ENCODE measurements around the gene MICB.

Gene MICB

DNA sequence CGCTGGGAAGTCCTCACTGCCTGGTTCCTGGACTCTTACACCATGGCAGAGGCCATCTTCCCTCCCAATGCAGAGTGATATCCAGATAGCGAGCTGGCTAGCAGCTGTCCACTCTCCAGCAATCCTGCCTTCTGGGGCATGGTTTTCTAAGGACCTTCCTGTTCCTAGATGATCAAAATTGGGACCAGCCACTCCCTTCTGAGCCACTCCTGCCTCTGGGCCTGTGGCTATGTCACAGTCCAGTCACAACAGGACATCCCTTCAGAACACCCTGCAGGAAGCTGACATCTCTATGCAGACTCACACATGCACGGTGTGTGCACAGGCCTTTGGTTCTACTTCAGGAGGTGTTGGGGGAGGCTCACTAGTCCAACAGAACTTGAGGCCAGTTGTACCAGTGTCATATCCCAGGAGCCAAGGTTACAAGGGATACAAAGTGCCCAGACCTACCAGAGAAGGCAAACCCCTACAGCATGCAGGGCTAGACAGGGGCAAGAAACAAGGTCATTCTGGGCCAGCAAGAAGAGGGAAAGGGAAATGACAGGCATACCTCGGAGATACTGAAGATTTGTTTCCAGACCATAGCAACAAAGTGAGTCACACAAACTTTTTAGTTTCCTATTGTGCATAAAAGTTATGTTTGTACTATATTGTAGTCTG is 28.1 kb downstream of the MICB start:
- Histone ChIP-seq H2AFZ (ENCODE audit: low read depth) (no peak overlapping the region), H3K9ac (no peak overlapping the region), H3K4me3 (IDR thresholded peaks at IDR 0.05; ENCODE audit: insufficient read depth, low read depth, low read length) (no peak overlapping the region), H3K36me3 (ENCODE audit: insufficient read depth) (no peaks in the 10 kb centered on the region), H3K79me2 (ENCODE audit: insufficient read depth, low read depth) (no peaks in the 10 kb centered on the region), H3K4me2 (no peak overlapping the region), H3K27me3 (ENCODE audit: insufficient read depth, low read depth) (no peaks in the 10 kb centered on the region), H3K4me1 (ENCODE audit: low read depth, poor library complexity, severe bottlenecking) (no peaks in the 10 kb centered on the region), H3K27ac (no peak overlapping the region), H4K20me1 (ENCODE audit: insufficient read depth) (no peaks in the 10 kb centered on the region)
- TF ChIP-seq, protein P1, sequence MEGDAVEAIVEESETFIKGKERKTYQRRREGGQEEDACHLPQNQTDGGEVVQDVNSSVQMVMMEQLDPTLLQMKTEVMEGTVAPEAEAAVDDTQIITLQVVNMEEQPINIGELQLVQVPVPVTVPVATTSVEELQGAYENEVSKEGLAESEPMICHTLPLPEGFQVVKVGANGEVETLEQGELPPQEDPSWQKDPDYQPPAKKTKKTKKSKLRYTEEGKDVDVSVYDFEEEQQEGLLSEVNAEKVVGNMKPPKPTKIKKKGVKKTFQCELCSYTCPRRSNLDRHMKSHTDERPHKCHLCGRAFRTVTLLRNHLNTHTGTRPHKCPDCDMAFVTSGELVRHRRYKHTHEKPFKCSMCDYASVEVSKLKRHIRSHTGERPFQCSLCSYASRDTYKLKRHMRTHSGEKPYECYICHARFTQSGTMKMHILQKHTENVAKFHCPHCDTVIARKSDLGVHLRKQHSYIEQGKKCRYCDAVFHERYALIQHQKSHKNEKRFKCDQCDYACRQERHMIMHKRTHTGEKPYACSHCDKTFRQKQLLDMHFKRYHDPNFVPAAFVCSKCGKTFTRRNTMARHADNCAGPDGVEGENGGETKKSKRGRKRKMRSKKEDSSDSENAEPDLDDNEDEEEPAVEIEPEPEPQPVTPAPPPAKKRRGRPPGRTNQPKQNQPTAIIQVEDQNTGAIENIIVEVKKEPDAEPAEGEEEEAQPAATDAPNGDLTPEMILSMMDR (conservative IDR thresholded peaks at IDR 0.05; ENCODE audit: low read depth, low read length): no peak

DNA sequence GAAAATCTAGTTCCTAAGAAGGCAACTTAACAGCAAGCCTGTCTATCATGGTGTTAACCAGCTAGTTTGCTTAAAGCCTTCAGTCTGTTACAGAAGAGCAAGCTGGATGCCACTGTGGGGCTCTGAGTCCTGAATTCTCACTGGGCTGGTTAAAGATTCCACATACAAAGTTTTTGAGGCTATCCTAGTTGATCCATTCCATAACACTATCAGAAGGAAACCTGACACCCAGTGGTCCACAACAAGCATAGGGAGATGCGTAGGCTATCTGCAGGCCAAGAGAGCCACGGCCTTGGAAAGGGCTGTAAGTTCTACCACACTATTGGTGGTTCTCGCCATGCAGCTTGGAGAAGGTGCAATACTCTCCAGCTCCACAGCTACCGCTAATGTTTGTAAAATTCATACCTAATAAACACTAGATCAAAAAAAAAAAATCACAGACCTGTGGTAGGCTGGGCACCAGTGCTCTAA is 30.4 kb downstream of the MICB start:
- H3K4me2 ChIP-seq: no peak overlapping the region
- H4K20me1 ChIP-seq (ENCODE audit: insufficient read depth): no peaks in the 10 kb centered on the region
- no peak overlapping the region for H3K27ac ChIP-seq
- H3K4me1 ChIP-seq (ENCODE audit: low read depth, poor library complexity, severe bottlenecking): no peaks in the 10 kb centered on the region
- H3K27me3 ChIP-seq (ENCODE audit: insufficient read depth, low read depth): no peaks in the 10 kb centered on the region
- no peak overlapping the region for H3K4me3 ChIP-seq (IDR thresholded peaks at IDR 0.05; ENCODE audit: insufficient read depth, low read depth, low read length)
- no peak overlapping the region for H2AFZ ChIP-seq (ENCODE audit: low read depth)
- no peaks in the 10 kb centered on the region for H3K79me2 ChIP-seq (ENCODE audit: insufficient read depth, low read depth)
- no peaks in the 10 kb centered on the region for H3K36me3 ChIP-seq (ENCODE audit: insufficient read depth)
- H3K9ac ChIP-seq: no peak overlapping the region
- TF ChIP-seq, protein P1 (conservative IDR thresholded peaks at IDR 0.05; ENCODE audit: low read depth, low read length): no peak

DNA sequence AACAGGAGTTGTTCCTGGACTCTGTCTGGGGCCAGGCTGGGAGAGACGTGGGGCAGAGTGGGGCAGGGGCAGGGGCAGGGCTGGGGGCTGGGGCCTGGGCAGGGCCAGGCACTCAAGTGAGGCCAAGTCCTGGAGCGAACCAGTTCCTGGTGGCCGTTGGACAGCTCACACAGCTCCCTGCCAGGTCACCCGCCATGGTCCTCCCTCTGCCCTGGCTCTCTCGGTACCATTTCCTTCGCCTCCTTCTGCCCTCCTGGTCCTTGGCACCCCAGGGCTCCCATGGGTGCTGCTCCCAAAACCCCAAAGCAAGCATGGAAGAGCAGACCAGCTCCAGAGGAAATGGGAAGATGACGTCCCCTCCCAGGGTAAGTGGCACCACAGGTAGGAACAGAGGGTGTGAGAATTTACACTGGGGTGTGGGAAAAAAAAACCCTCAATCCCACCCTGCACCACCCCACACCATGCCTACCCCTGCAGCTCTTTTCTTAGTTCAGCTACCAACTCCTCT is 30.9 kb downstream of the MICB start, which contains the start of gene MCCD1:
Gene MCCD1, plus strand, starts transcription at position 142 of the 508 bp plus-strand sequence. Its CDS starts 53 bp downstream, at position 195.
- no peak within 1 kb of the TSS for H3K4me2 ChIP-seq
- no peaks in the 10 kb centered on the region for H3K4me1 ChIP-seq (ENCODE audit: low read depth, poor library complexity, severe bottlenecking)
- no peak within 1 kb of the TSS for H3K4me3 ChIP-seq (IDR thresholded peaks at IDR 0.05; ENCODE audit: insufficient read depth, low read depth, low read length)
- no peaks in the 10 kb centered on the region for H4K20me1 ChIP-seq (ENCODE audit: insufficient read depth)
- no peak within 1 kb of the TSS for H3K9ac ChIP-seq
- no peaks in the 10 kb centered on the region for H3K27me3 ChIP-seq (ENCODE audit: insufficient read depth, low read depth)
- no peak within 1 kb of the TSS for H3K27ac ChIP-seq
- no peaks in the 10 kb centered on the region for H3K79me2 ChIP-seq (ENCODE audit: insufficient read depth, low read depth)
- no peak within 1 kb of the TSS for H2AFZ ChIP-seq (ENCODE audit: low read depth)
- TF ChIP-seq, protein P1 (conservative IDR thresholded peaks at IDR 0.05; ENCODE audit: low read depth, low read length): no peak
- no peaks in the 10 kb centered on the region for H3K36me3 ChIP-seq (ENCODE audit: insufficient read depth)

DNA sequence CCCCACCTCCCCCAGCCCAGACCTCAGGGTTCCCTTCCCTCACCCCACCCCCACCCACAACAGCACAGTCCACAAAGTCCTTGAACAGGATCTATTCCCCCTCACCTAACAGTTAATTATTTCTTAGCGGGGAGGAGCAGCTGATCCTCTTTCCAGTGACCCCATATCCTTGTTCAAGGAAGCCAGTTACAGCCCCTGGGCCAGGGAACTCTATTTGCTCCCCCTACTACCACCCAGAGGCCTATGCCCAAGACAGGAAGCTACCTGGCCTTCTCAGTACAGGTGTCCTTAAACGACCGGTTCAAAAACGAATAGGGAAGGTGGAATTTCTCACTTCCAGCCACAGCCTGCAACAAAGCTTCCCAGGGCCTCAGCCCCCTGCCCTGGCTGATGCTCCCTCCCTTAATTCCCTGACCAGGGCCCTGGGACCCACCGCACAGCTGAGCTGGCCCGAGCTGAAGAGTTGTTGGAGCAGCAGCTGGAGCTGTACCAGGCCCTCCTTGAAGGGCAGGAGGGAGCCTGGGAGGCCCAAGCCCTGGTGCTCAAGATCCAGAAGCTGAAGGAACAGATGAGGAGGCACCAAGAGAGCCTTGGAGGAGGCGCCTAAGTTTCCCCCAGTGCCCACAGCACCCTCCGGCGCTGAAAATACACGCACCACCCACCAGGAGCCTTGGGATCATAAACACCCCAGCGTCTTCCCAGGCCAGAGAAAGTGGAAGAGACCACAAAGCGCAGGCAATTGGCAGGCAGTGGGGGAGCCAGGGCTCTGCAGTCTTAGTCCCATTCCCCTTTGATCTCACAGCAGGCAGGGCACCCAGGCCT is 31.6 kb downstream of the MICB start:
- Histone ChIP-seq H3K79me2 (ENCODE audit: insufficient read depth, low read depth) (no peaks in the 10 kb centered on the region), H3K4me3 (IDR thresholded peaks at IDR 0.05; ENCODE audit: insufficient read depth, low read depth, low read length) (no peak overlapping the region), H3K36me3 (ENCODE audit: insufficient read depth) (no peaks in the 10 kb centered on the region), H3K4me1 (ENCODE audit: low read depth, poor library complexity, severe bottlenecking) (no peaks in the 10 kb centered on the region), H3K27me3 (ENCODE audit: insufficient read depth, low read depth) (no peaks in the 10 kb centered on the region), H4K20me1 (ENCODE audit: insufficient read depth) (no peaks in the 10 kb centered on the region), H3K27ac (no peak overlapping the region), H3K4me2 (no peak overlapping the region), H2AFZ (ENCODE audit: low read depth) (no peak overlapping the region), H3K9ac (no peak overlapping the region)
- TF ChIP-seq, protein P1 (conservative IDR thresholded peaks at IDR 0.05; ENCODE audit: low read depth, low read length): no peak
